OCI-LY3 (cell line): Measurements from ENCODE around the gene RUNX2.
A peak's percentile ranks its signal among the peaks of the same experiment; 100 is the strongest.

Experiments
- EZH2phosphoT487 ChIP-seq: fragments of 200-600 bp; shearing (Covaris generic); IDR thresholded peaks from 2 replicates; pipeline ENCODE4 v1.6.1; 2018; ENCODE audit warnings: antibody characterized with exemption, mixed run types, low read depth
- TF ChIP-seq, protein P1 (sequence below): fragments of 200-600, 300-600 bp; sonication (generic); IDR thresholded peaks from 2 replicates; pipeline ENCODE4 v1.5.1; 2014; ENCODE audit warnings: antibody characterized with exemption, low read length, low read depth

DNA sequence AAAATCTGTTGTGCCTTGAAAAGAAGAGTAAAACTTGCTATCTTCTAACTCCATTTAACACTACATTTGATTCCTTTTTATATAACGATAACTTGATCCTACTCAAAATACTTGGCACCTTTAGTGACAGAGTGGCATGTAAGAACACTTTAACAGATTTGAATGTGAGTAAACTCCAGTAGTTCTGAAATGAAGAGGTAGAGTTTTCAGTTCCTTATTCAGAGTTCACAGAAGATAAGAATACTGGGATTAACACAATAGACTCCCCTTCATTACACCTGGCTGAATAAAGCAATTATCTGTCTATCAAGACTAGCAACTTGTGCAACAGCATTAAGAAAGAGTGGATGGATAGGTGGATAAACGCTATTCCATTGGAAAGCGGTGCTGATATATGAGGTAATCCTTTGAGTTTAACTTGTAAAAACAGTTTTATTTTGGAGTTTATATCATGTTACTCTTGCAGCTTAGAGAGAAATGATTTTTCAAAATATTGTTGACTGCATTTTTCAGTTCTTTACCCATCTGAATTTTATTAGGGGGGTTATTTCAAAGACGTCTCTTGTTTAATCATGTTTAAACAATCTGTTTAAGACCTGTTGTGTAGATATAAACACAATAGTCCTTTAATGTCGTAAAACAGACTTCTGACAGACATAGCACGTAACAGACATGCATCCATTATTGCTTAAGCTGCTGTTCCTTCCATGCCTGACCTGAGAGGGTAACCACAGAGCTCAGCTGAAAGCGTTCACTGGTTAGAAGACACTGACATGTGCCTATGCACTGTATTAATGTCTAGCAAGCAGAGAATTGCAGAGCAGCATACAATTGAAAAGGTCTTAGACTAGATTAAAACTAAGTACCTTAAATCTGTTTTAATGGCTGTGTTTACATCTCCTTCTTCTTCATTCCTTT is 152.0 kb downstream of the RUNX2 start:
- TF ChIP-seq, protein P1, sequence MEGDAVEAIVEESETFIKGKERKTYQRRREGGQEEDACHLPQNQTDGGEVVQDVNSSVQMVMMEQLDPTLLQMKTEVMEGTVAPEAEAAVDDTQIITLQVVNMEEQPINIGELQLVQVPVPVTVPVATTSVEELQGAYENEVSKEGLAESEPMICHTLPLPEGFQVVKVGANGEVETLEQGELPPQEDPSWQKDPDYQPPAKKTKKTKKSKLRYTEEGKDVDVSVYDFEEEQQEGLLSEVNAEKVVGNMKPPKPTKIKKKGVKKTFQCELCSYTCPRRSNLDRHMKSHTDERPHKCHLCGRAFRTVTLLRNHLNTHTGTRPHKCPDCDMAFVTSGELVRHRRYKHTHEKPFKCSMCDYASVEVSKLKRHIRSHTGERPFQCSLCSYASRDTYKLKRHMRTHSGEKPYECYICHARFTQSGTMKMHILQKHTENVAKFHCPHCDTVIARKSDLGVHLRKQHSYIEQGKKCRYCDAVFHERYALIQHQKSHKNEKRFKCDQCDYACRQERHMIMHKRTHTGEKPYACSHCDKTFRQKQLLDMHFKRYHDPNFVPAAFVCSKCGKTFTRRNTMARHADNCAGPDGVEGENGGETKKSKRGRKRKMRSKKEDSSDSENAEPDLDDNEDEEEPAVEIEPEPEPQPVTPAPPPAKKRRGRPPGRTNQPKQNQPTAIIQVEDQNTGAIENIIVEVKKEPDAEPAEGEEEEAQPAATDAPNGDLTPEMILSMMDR = no peak
- peak; percentile 36; the same call in 1 of the 2 replicates for TF ChIP-seq EZH2phosphoT487
